GM23248 (cell line): ENCODE measurements around the gene DIP2C.

ENCODE experiments used
- EZH2 ChIP-seq: fragments of 200-600 bp; sonication (generic); IDR thresholded peaks from 2 replicates; pipeline ENCODE4 v1.6.1; 2018; ENCODE audit warnings: antibody characterized with exemption, mild to moderate bottlenecking; ENCODE audit not compliant: insufficient read depth, poor library complexity, severe bottlenecking
- EZH2phosphoT487 ChIP-seq: fragments of 200-600 bp; sonication (generic); IDR thresholded peaks from 2 replicates; pipeline ENCODE4 v1.6.1; 2018; ENCODE audit warnings: antibody characterized with exemption, moderate library complexity, mild to moderate bottlenecking, low read depth; ENCODE audit not compliant: insufficient read depth

DNA sequence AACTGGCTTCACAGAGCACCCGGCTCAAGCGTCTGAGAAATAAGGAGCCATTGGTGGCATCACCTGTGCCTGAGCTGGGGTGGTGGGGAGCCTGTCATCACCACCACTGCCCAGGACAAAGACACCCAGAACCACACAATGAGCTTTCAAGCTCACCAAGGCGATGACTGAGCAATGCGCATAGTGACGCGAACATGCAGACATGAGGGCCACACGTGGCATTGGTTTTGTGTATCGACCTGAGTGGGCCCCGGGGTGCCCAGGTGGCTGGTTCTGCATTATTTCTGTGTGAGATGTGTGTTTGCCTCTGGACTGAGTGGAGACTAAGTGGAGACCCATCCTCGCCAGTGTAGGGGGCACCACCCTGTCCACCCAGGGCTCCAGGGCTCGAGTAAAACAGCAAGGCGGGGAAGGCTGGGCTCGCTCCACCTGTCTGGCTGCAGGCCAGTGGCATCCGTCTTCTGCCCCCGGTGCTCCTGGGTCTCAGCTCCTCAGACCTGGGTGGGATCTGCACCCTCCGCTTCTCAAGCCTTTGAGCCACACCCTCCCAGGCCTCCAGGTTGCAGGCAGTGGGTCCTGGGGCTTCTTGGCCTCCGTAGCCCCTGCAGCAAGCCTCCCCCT, 92.6 kb downstream of the DIP2C start:
- no peak for TF ChIP-seq EZH2phosphoT487
- no peak for TF ChIP-seq EZH2
